K562 (cell line): ENCODE results near the gene NRP2. TPM values are rescaled to one million over a fixed set of nuclear protein-coding genes. Genes with fewer than 3 reads are reported as not detected.

Source experiments
- ATAC-seq: fragments of 200-7000 bp; cut with Tn5 transposase; 3 replicates; pipeline ENCODE4 v1.9.1; 2020; ENCODE audit warnings: moderate library complexity
- BruUV-seq: library from RNA; stranded (reverse); fragments of 400-500 nt; replicated peaks from 2 replicates; lab custom pipeline; 2021; lab: Mats Ljungman, UMichigan
- CTCF ChIA-PET: fragments of 300-600 bp; formaldehyde crosslinking; extraction: SDS; loops from one replicate; lab custom pipeline; 2021; ENCODE audit warnings: low intra/inter-chr PET ratio; lab: Yijun Ruan, JAX
- POLR2A ChIA-PET: fragments of 300-600, 350-650 bp; sonication (Branson Sonifier 250); formaldehyde crosslinking; extraction: SDS; loops from one replicate; lab custom pipeline; 2021; ENCODE audit warnings: antibody characterized with exemption, inconsistent platforms; lab: Yijun Ruan, JAX
- DNase-seq, 4 experiments: peaks; one replicate each; pipeline versions ENCODE4 v3.0.0 to v3.0.0-alpha.2; 2011 to 2018; ENCODE audit warnings: low spot score in 3 of 4, mixed read lengths in 3 of 4; ENCODE audit errors: extremely low read depth in 1 of 4
- FAIRE-seq: peaks from 2 replicates; lab custom pipeline; 2011; peaks lifted over from hg19 to GRCh38; lab: Jason Lieb, UNC
- H2AFZ ChIP-seq: 2 replicates; pipeline ENCODE4 v1.6.0; 2011; ENCODE audit warnings: low read depth, low read length, control low read depth, inconsistent platforms
- H3K27ac ChIP-seq: fragments of 200-600 bp; 3 replicates; pipeline ENCODE4 v1.8.0; 2011; ENCODE audit warnings: low read depth, mild to moderate bottlenecking, control low read depth, inconsistent platforms, low read length, moderate library complexity, mixed read lengths; ENCODE audit errors: extremely low read depth
- H3K27me3 ChIP-seq, 2 experiments: fragments of 300-600 bp in 1 of 2; 2 replicates in 1 of 2; 3 replicates in 1 of 2; pipeline versions ENCODE4 v1.6.0 to v1.8.0; 2011; ENCODE audit warnings: inconsistent platforms in 2 of 2, low read length in 2 of 2, mild to moderate bottlenecking in 1 of 2, mixed read lengths in 1 of 2, moderate library complexity in 1 of 2; ENCODE audit not compliant: control insufficient read depth in 2 of 2, insufficient read depth in 2 of 2
- H3K36me3 ChIP-seq: fragments of 300-600 bp; 3 replicates; pipeline ENCODE4 v1.8.0; 2011; ENCODE audit warnings: mild to moderate bottlenecking, low read length, inconsistent platforms; ENCODE audit not compliant: control insufficient read depth, insufficient read depth
- H3K4me1 ChIP-seq, 2 experiments: fragments of 200-600 bp in 1 of 2; replicated peaks in 1 of 2; 2 replicates in 1 of 2; 3 replicates in 1 of 2; pipeline versions ENCODE4 v1.5.1 to v1.8.0; 2011; ENCODE audit warnings: inconsistent platforms in 2 of 2, low read length in 2 of 2, mild to moderate bottlenecking in 1 of 2, mixed read lengths in 1 of 2, moderate library complexity in 1 of 2; ENCODE audit not compliant: control insufficient read depth in 2 of 2, insufficient read depth in 2 of 2
- H3K4me2 ChIP-seq: 2 replicates; pipeline ENCODE4 v1.6.1; 2011; ENCODE audit warnings: low read length, control low read depth, inconsistent platforms, mixed read lengths; ENCODE audit not compliant: insufficient read depth
- H3K4me3 ChIP-seq: fragments of 200-600 bp; sonication (generic), shearing (Covaris generic); 2 replicates; pipeline ENCODE4 v1.5.1; 2016; ENCODE audit warnings: control low read depth, inconsistent platforms
- H3K79me2 ChIP-seq: fragments of 200-600 bp; 3 replicates; pipeline ENCODE4 v1.8.0; 2011; ENCODE audit warnings: low read length, inconsistent platforms; ENCODE audit not compliant: control insufficient read depth, insufficient read depth
- H3K9ac ChIP-seq, 2 experiments: 2 replicates each; pipeline versions ENCODE4 v1.6.0 to v1.6.1; 2011; ENCODE audit warnings: low read depth in 2 of 2, low read length in 2 of 2, control low read depth in 1 of 2, inconsistent platforms in 1 of 2, mild to moderate bottlenecking in 1 of 2, mixed read lengths in 1 of 2; ENCODE audit not compliant: insufficient read depth in 1 of 2
- H3K9me1 ChIP-seq: one replicate; pipeline ENCODE4 v1.6.0; 2011; ENCODE audit warnings: inconsistent platforms, mild to moderate bottlenecking, low read length, moderate library complexity; ENCODE audit not compliant: control insufficient read depth, insufficient read depth
- H3K9me3 ChIP-seq: replicated peaks from 2 replicates; pipeline ENCODE4 v1.5.1; 2011; ENCODE audit warnings: low read depth, low read length, inconsistent platforms; ENCODE audit not compliant: control insufficient read depth, insufficient read depth
- H4K20me1 ChIP-seq: replicated peaks from 2 replicates; pipeline ENCODE4 v1.6.1; 2011; ENCODE audit warnings: low read length, inconsistent platforms, mixed read lengths; ENCODE audit not compliant: control insufficient read depth, insufficient read depth
- BRD4 ChIP-seq: fragments of 200-600 bp; sonication (generic); IDR thresholded peaks from 2 replicates; pipeline ENCODE4 v1.6.1; 2017; ENCODE audit warnings: inconsistent platforms
- E2F4 ChIP-seq: sonication (generic); formaldehyde crosslinking; IDR thresholded peaks from 2 replicates; pipeline ENCODE4 v1.8.0; 2022; ENCODE audit warnings: mild to moderate bottlenecking, low read depth, missing genetic modification reagents
- EP400 ChIP-seq: fragments of 450-650 bp; IDR thresholded peaks from 2 replicates; pipeline ENCODE4 v1.6.1; 2017; ENCODE audit warnings: antibody characterized with exemption, mild to moderate bottlenecking, moderate library complexity
- KAT8 ChIP-seq: fragments of 450-650 bp; IDR thresholded peaks from 2 replicates; pipeline ENCODE4 v1.6.1; 2016; ENCODE audit warnings: low read depth, mild to moderate bottlenecking
- MCM7 ChIP-seq, 2 experiments: fragments of 450-650 bp; IDR thresholded peaks; 2 replicates each; pipeline ENCODE4 v1.6.1; 2016 to 2018
- MLX ChIP-seq, 2 experiments: fragments of 450-650 bp in 1 of 2; sonication (generic) in 1 of 2; formaldehyde crosslinking; conservative IDR thresholded peaks; 2 replicates each; pipeline versions ENCODE4 v1.4.0 to v1.8.1; 2020 to 2022; ENCODE audit warnings: mild to moderate bottlenecking in 1 of 2, missing genetic modification reagents in 1 of 2
- MXD1 ChIP-seq: fragments of 250-450 bp; sonication (Bioruptor Pico); IDR thresholded peaks from 2 replicates; pipeline ENCODE4 v1.8.0; 2021; ENCODE audit warnings: borderline replicate concordance, mild to moderate bottlenecking, moderate library complexity; ENCODE audit not compliant: poor library complexity, severe bottlenecking
- NCOA2 ChIP-seq, 2 experiments: fragments of 450-650 bp; IDR thresholded peaks; 2 replicates each; pipeline ENCODE4 v1.6.1; 2018; ENCODE audit warnings: mild to moderate bottlenecking in 2 of 2, moderate library complexity in 1 of 2; ENCODE audit not compliant: partially characterized antibody in 2 of 2
- PHB2 ChIP-seq: fragments of 450-650 bp; IDR thresholded peaks from 2 replicates; pipeline ENCODE4 v1.6.1; 2017; ENCODE audit warnings: low read depth
- RBM14 ChIP-seq: fragments of 200-400 bp; formaldehyde crosslinking; IDR thresholded peaks from 2 replicates; pipeline ENCODE4 v1.6.1; 2018; ENCODE audit warnings: low read depth, mild to moderate bottlenecking, low read length, moderate library complexity, borderline replicate concordance; ENCODE audit not compliant: insufficient read depth
- SP1 ChIP-seq: sonication (generic); formaldehyde crosslinking; IDR thresholded peaks from 2 replicates; pipeline ENCODE4 v1.8.1; 2022; ENCODE audit warnings: mild to moderate bottlenecking, missing genetic modification reagents
- TAF1 ChIP-seq: IDR thresholded peaks from 2 replicates; pipeline ENCODE4 v1.6.1; 2011; ENCODE audit warnings: mild to moderate bottlenecking, low read length, moderate library complexity; ENCODE audit not compliant: insufficient read depth, control insufficient read depth, severe bottlenecking; ENCODE audit errors: extremely low read depth
- ZNF12 ChIP-seq: sonication (generic); formaldehyde crosslinking; IDR thresholded peaks from 2 replicates; pipeline ENCODE4 v1.4.0; 2020; ENCODE audit warnings: mild to moderate bottlenecking, missing genetic modification reagents
- ZNF212 ChIP-seq: fragments of 450-650 bp; formaldehyde crosslinking; IDR thresholded peaks from 2 replicates; pipeline ENCODE4 v1.4.0; 2020; ENCODE audit warnings: mild to moderate bottlenecking
- ZNF217 ChIP-seq: sonication (generic); formaldehyde crosslinking; IDR thresholded peaks from 2 replicates; pipeline ENCODE4 v1.8.0; 2022; ENCODE audit warnings: mild to moderate bottlenecking, missing genetic modification reagents
- ZNF324 ChIP-seq: fragments of 250-450 bp; sonication (Bioruptor Pico); IDR thresholded peaks from 2 replicates; pipeline ENCODE4 v1.4.0; 2020; ENCODE audit warnings: mild to moderate bottlenecking
- ZNF444 ChIP-seq: fragments of 250-450 bp; sonication (Bioruptor Pico); IDR thresholded peaks from 2 replicates; pipeline ENCODE4 v1.4.0; 2020; ENCODE audit warnings: mild to moderate bottlenecking, moderate library complexity
- ZNF445 ChIP-seq: fragments of 250-450 bp; sonication (Bioruptor Pico); IDR thresholded peaks from 2 replicates; pipeline ENCODE4 v1.4.0; 2020; ENCODE audit warnings: low read depth, mild to moderate bottlenecking, moderate library complexity
- ZNF586 ChIP-seq: fragments of 450-650 bp; formaldehyde crosslinking; conservative IDR thresholded peaks from 2 replicates; pipeline ENCODE4 v1.4.0; 2020; ENCODE audit warnings: mild to moderate bottlenecking, moderate library complexity
- WGBS: fragments of 100-300 bp; shearing (Covaris generic); methylation state at CpG from one replicate; pipeline ENCODE4 v1.1.6; 2016; ENCODE audit warnings: low coverage, mixed read lengths; ENCODE audit not compliant: insufficient coverage; ENCODE audit errors: missing lambda C conversion rate; 5-methylcytosine and 5-hydroxymethylcytosine counted together
- in situ Hi-C: fragments of 300-500 bp; cut with MboI; formaldehyde crosslinking; loops from 4 replicates; pipeline ENCODE4 v1.15.0; 2018; ENCODE audit warnings: inconsistent platforms, mixed read lengths
- intact Hi-C: fragments of 100-400 bp; cut with micrococcal nuclease; formaldehyde crosslinking; loops from 2 replicates; pipeline ENCODE4 v1.14.2; 2022
- polyA plus RNA-seq, 8 experiments: library from polyadenylated mRNA; depleted of rRNA in 4 of 8; stranded (reverse) in 5 of 8; unstranded in 3 of 8; fragments of >200 nt; fragmentation: Nextera tagmentation in 2 of 8; fragmentation: Illumina TruSeq in 1 of 8; extraction: Ambion mirVana in 2 of 8; extraction: Trizol in 1 of 8; gene quantifications; 2 replicates each; pipeline versions ENCODE4 v1.2.1 to v1.2.3, GENCODE V29; 2011 to 2014; ENCODE audit warnings: inconsistent platforms in 1 of 8, missing spikeins in 1 of 8
- total RNA-seq, 7 experiments: library from RNA; depleted of rRNA in 6 of 7; stranded (reverse); fragments of >200 nt in 6 of 7; fragmentation: Illumina TruSeq in 2 of 7; extraction: Trizol in 2 of 7; gene quantifications; 2 replicates each; pipeline versions ENCODE4 v1.2.1 to v1.2.3, GENCODE V29; 2011 to 2021; ENCODE audit warnings: low replicate concordance in 1 of 7

NRP2 gene
- total and polyA plus RNA-seq, 9 of the 15 experiments (the other 6 are each of a cell fraction or from before 2014, with no cell fraction given) = 0.05 to 0.31 (median 0.15) TPM; not detected in 5

- H3K79me2 ChIP-seq = no peaks in the 10 kb centered on the region
- H4K20me1 ChIP-seq = no peaks in the 10 kb centered on the region
- no peak overlapping the region for H2AFZ ChIP-seq
- WGBS = 2% methylated on average over 7 of the region's 7 CpGs
- H3K9ac ChIP-seq = no peak overlapping the region
- no peaks in the 10 kb centered on the region for H3K4me1 ChIP-seq
- no TSS peak for BruUV-seq
- POLR2A ChIA-PET = no interaction called here
- H3K9me3 ChIP-seq = no peaks in the 10 kb centered on the region
- peaks cover 0 to 4% of the 10 kb centered on the region in 2 experiments; a peak in 2 of 5 replicates for H3K27me3 ChIP-seq
- no peak overlapping the region for H3K27ac ChIP-seq
- intact Hi-C loops = no loop called here
- CTCF ChIA-PET = no interaction called here
- FAIRE-seq (no peak), ATAC-seq (no peak), DNase-seq (no peak)
- H3K4me3 ChIP-seq = no peak overlapping the region
- no peak overlapping the region for H3K4me2 ChIP-seq
- H3K36me3 ChIP-seq = no peaks in the 10 kb centered on the region
- no peaks in the 10 kb centered on the region for H3K9me1 ChIP-seq
- in situ Hi-C loops = loop anchor here (25.0 kb wide), 1 partner anchor 1436 kb away; no protein-coding TSS in a partner anchor
- TF ChIP-seq ZNF324 (CRISPR knock-in tag) = no peak
- TF ChIP-seq ZNF217 (CRISPR knock-in tag) = no peak
- TF ChIP-seq NCOA2 (IDR thresholded peaks at IDR 0.05; ENCODE audit: partially characterized antibody in 2 of 2) = no peak
- TF ChIP-seq EP400 = no peak
- no peak for TF ChIP-seq ZNF586 (CRISPR knock-in tag)
- no peak for TF ChIP-seq KAT8
- no peak for TF ChIP-seq PHB2
- TF ChIP-seq MXD1 (CRISPR knock-in tag) = no peak
- no peak for TF ChIP-seq SP1 (CRISPR knock-in tag)
- TF ChIP-seq MCM7 (IDR thresholded peaks at IDR 0.05) = no peak
- no peak for TF ChIP-seq ZNF444 (CRISPR knock-in tag)
- TF ChIP-seq MLX (CRISPR knock-in tag; conservative IDR thresholded peaks at IDR 0.05) = no peak
- TF ChIP-seq ZNF445 = no peak
- no peak for TF ChIP-seq ZNF212
- TF ChIP-seq RBM14 = no peak
- no peak for TF ChIP-seq TAF1
- TF ChIP-seq BRD4 = no peak
- TF ChIP-seq ZNF12 = no peak
- no peak for TF ChIP-seq E2F4 (CRISPR knock-in tag)
Observed at GRCh38 chr2:205698286-205699268, 16.3 kb downstream of the NRP2 start.
